ENCODE results near the gene NFATC1.

The NFATC1 gene

GRCh38 chr18:79525556-79526467 is 130.1 kb downstream of the NFATC1 start:
- no peak for DNase-seq

GRCh38 chr18:79526468-79527460 is 131.0 kb downstream of the NFATC1 start:
- no peak for DNase-seq

GRCh38 chr18:79527656-79528315 is 132.1 kb downstream of the NFATC1 start:
- no peak for DNase-seq

- no peak for DNase-seq
Measured at GRCh38 chr18:79528316-79528695, 132.6 kb downstream of the NFATC1 start.

GRCh38 chr18:79528846-79529245 is 133.1 kb downstream of the NFATC1 start:
- DNase-seq, result peak; percentile 70 to 71

GRCh38 chr18:79529296-79529695 is 133.6 kb downstream of the NFATC1 start:
- no peak for DNase-seq

GRCh38 chr18:79529991-79530390 is 134.3 kb downstream of the NFATC1 start:
- DNase-seq, result no peak

GRCh38 chr18:79530821-79531220 is 135.1 kb downstream of the NFATC1 start:
- DNase-seq, result no peak

GRCh38 chr18:79531386-79531785 is 135.7 kb downstream of the NFATC1 start:
- no peak for DNase-seq

- no peak for DNase-seq
Measured at GRCh38 chr18:79531926-79532312, 136.2 kb downstream of the NFATC1 start.

GRCh38 chr18:79532313-79533007 is 136.7 kb downstream of the NFATC1 start:
- DNase-seq, result no peak

- DNase-seq, result no peak
Measured at GRCh38 chr18:79533146-79533545, 137.4 kb downstream of the NFATC1 start.

- no peak for DNase-seq
Measured at GRCh38 chr18:79533591-79533990, 137.9 kb downstream of the NFATC1 start.

- DNase-seq, result no peak
Measured at GRCh38 chr18:79534356-79534755, 138.6 kb downstream of the NFATC1 start.

GRCh38 chr18:79537758-79538157 is 142.0 kb downstream of the NFATC1 start:
- DNase-seq, result no peak

- DNase-seq, result no peak
Measured at GRCh38 chr18:79538635-79539034, 142.9 kb downstream of the NFATC1 start.

- no peak for DNase-seq
Measured at GRCh38 chr18:79540161-79540903, 144.6 kb downstream of the NFATC1 start.

GRCh38 chr18:79540904-79541282 is 145.2 kb downstream of the NFATC1 start:
- DNase-seq, result no peak

- DNase-seq, result no peak
Measured at GRCh38 chr18:79542213-79542612, 146.5 kb downstream of the NFATC1 start.

- DNase-seq, result no peak
Measured at GRCh38 chr18:79542876-79543750, 147.4 kb downstream of the NFATC1 start.

All from stimulated activated CD4-positive, alpha-beta T cell treated with anti-CD3 and anti-CD28 coated beads, Interleukin-4, amount 100 ng/mL, for 4 hours (primary cell).